GM12801 (cell line): ENCODE results near the gene TPRKB.

Experiments
- CTCF ChIP-seq: IDR thresholded peaks from one replicate; pipeline ENCODE4 v1.5.1; 2011; ENCODE audit warnings: control low read depth; ENCODE audit not compliant: insufficient read length; ENCODE audit errors: extremely low read depth

TPRKB gene

GRCh38 chr2:73707636-73708035, 29.5 kb downstream of the TPRKB start:
- no peak for TF ChIP-seq CTCF

- no peak for TF ChIP-seq CTCF
Measured at GRCh38 chr2:73707058-73707457, 30.1 kb downstream of the TPRKB start.

- no peak for TF ChIP-seq CTCF
Measured at GRCh38 chr2:73705091-73705490, 32.1 kb downstream of the TPRKB start.

- TF ChIP-seq CTCF = no peak
Measured at GRCh38 chr2:73704285-73704684, 32.9 kb downstream of the TPRKB start.

GRCh38 chr2:73703675-73704074, 33.5 kb downstream of the TPRKB start:
- no peak for TF ChIP-seq CTCF

- TF ChIP-seq CTCF = no peak
Measured at GRCh38 chr2:73701968-73702665, 35.0 kb downstream of the TPRKB start.

GRCh38 chr2:73700661-73701447, 36.3 kb downstream of the TPRKB start:
- TF ChIP-seq CTCF = no peak
